NCI-H774 (cell line): ENCODE measurements around the gene MRPS12.
"Not testable (repeated sequence)": the region's sequence is repeated elsewhere in the genome, so short reads cannot be mapped to it uniquely, and the experiment has no call there.

Experiments
- DNase-seq: peaks from one replicate; lab custom pipeline; 2025; lab: John Stamatoyannopoulos, UW

Gene MRPS12

GRCh38 chr19:38930776-38931520 lies at the start of gene MRPS12:
MRPS12 (plus strand) TSS chr19:38930944; CDS start chr19:38931295, 351 bp downstream.
- peak; percentile 98 for DNase-seq

DNA sequence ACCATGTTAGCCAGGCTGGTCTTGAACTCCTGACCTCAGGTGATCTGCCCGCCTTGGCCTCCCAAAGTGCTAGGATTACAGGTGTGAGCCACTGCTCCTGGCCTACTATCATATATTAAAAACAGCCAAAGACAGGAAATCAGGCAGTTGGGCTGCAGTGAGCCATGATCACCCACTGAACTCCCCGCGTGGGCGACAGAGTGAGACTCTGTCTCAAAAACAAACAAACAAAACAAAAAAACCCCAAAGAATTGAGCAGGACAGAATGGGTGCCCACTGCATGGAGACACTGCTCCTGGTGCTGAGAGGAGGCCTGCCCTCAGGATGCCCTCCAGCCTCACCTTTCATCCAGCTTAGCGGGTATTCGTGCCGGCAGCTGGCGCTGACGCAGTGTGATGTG lies 47.5 kb upstream of the MRPS12 start:
- DNase-seq: no peak

DNA sequence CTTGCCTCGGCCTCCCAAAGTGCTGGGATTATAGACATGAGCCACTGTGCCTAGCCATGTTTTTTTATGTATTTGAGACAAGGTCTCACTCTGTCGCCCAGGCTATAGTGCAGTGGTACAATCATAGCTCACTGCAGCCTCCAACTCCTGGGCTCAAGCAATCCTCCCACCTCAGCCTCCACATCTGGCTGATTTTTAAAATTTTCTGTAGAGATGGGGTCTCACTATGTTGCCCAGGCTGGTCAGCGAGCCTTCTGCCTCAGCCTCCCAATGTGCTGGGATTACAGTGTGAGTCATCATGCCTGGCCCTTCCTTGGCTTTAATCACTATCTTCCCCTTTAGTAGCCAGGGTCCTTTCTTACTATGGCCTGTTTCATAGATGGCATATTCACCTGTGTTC lies 46.1 kb upstream of the MRPS12 start:
- not testable (repeated sequence) for DNase-seq

- DNase-seq: no peak
Measured at GRCh38 chr19:38888876-38889275, 41.9 kb upstream of the MRPS12 start.

DNA sequence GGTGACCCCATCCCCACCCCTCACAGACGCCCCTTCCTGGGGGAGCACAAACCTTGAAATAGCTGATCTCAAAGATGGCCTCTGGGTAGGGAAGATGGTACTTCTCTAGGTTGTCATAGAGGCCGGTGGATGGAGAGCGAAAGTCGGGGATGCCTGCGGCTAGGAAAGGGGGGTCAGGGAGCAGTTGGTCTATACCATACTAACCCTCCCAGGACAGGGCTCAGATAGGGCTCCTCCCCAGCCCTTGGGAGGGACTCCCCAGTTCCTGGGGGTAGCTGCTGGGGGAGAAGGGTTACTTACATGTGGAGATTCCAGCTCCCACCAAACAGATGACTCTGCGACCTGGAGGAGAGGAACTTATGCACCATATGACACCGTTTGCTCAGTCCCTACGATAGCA lies 40.9 kb upstream of the MRPS12 start:
- no peak for DNase-seq

DNA sequence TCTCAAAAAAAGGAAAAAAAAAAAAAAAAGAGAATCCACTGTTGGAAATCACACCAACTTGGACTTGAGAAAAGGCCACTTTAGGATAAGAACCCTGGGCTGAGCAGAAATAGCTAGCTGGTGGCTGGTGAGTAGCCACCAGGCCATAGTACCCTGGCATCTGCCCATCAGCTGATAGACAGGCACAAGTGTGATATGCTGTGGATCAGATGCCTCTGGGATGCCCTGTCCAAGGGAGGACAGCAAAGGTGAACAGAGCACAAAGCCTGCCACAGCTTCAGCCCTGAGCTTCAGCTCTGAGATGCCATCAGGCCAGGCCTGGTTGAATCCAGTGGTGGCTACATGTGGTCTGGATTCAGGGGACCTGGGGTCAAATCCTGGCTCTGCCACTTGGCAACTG lies 40.1 kb upstream of the MRPS12 start:
- no peak for DNase-seq

- DNase-seq: no peak
Measured at GRCh38 chr19:38891771-38892170, 39.0 kb upstream of the MRPS12 start.

DNA sequence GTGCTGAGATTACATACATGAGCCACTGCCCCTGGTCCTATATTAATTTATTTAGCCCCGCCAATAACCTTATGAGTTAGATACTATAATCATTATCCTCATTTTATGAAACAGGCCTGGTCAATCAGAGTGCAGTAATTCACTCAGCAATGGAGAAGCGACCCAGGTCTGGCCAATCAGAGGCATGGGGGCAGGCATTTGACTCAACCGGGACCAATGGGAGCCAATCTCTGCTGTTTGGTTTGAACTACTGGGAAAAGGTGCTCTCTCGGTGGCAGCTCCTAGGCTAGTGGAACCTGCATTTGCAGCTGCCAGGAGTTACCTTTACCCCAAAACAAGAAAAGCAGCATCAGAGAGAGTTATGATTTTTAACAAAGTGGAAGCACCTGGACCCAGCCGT lies 37.9 kb upstream of the MRPS12 start:
- peak; percentile 9 for DNase-seq

- no peak for DNase-seq
Measured at GRCh38 chr19:38893341-38893771, 37.4 kb upstream of the MRPS12 start.

DNA sequence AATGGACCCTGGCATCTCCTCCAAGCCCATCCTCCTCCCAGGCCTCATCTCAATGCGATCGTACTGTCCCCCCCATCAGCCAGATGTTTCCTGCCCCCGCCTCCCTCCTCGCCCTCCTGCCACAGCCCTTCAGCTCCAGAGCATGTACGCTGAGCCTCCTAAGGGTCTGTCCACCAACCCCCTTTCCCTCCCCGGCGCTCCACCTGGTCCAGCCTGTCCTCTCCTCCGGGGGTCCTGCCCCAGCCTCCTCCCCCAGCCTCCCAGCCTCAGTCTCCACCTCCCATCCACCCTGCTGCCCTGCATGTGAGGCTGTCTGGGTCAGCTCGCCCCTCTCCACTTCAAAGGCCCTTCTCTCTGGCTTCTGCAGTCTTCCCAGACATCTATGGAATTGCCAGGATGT lies 35.8 kb upstream of the MRPS12 start:
- DNase-seq: no peak

DNA sequence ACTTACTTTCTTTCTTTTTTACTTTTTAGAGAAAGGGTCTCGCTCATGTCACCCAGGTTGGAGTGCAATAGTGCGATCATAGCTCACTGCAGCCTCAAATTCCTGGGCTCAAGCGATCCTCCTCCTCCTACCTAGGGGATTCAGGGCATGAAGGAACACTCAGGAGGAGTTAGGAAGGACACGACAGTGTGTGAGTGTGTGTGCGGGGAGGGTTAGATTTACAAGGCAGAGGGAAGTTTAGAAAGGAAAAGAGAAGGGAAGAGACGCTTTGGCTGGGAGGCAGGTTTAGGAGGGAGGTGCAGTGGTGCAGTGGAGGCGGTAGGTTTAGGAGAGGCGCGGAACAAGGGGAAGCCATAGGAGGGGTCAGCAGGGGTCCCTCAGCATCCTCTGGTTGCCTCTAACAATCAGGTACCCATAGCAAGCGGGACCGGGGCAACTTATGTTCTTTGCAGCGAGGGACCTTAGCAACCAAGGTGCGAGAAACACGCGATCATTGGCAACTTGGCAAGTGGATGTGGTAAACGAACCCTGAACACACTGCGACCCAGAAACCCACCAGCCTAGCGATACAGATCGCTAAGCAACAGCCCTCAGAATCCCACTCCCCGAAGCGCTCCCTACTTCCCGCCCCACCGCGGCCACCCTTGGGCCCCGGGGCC lies 31.8 kb upstream of the MRPS12 start:
- no peak for DNase-seq

GRCh38 chr19:38899447-38900201 lies 31.1 kb upstream of the MRPS12 start, which contains the start of the genes NFKBIB and SIRT2:
NFKBIB (plus strand) TSS chr19:38899969; CDS start chr19:38900033, 64 bp downstream.
SIRT2 (minus strand) TSS chr19:38899618; CDS start chr19:38899521, 97 bp downstream.
- DNase-seq: peak; percentile 98

GRCh38 chr19:38900202-38900629 lies 30.5 kb upstream of the MRPS12 start:
- DNase-seq: no peak

DNA sequence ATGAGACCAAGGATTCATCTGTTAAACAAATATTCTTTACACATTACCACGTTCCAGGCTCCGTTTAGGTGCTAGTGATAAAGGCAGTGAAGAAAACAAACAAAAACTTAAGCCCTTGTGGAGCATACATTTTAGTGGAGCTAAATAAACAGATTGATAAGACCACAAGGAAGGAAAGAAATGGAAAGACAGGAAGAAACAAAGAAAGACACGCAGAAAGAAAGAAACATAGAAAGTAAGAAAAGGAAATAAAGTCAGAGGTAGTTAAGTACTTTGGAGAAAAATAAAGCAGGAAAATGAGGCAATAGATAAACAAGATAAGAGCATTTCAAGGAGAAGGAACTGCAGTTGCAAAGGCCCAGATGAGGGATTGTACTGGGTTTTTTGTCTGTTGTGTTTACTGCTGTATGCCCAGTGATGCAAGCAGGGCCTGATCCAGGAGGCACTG lies 30.0 kb upstream of the MRPS12 start:
- no peak for DNase-seq

- DNase-seq: no peak
Measured at GRCh38 chr19:38901683-38902082, 29.1 kb upstream of the MRPS12 start.

DNA sequence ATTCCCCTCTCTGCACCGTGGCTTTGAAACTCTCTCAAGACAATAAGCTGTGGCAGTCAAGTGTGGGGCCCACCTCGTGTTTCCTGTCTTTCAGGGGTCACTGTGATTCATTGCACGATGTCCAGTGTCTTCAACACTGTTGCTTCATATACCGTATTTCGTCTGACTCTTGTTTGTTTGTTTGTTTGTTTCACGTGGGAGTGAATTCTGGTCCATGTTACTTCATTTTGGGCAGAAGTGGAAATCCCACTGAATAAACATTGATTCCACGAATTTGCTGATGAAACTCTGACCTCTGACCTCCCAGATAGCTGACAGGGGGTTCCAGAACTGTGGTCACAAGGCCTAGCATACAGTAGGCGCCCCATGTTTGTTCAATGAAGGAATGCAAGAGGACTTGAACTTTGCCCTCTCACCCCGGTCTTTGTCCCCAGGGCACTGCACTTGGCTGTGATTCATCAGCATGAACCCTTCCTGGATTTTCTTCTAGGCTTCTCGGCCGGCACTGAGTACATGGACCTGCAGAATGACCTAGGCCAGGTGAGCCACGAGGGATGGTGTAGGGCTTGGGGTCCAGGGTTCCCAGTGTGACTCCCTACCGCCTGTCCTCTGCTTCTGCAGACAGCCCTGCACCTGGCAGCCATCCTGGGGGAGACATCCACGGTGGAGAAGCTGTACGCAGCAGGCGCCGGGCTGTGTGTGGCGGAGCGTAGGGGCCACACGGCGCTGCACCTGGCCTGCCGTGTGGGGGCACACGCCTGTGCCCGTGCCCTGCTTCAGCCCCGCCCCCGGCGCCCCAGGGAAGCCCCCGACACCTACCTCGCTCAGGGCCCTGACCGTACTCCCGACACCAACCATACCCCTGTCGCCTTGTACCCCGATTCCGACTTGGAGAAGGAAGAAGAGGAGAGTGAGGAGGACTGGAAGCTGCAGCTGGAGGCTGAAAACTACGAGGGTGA lies 25.9 kb upstream of the MRPS12 start:
- DNase-seq: no peak

- no peak for DNase-seq
Measured at GRCh38 chr19:38905620-38906019, 25.1 kb upstream of the MRPS12 start.

GRCh38 chr19:38907227-38907626 lies 23.5 kb upstream of the MRPS12 start:
- no peak for DNase-seq

DNA sequence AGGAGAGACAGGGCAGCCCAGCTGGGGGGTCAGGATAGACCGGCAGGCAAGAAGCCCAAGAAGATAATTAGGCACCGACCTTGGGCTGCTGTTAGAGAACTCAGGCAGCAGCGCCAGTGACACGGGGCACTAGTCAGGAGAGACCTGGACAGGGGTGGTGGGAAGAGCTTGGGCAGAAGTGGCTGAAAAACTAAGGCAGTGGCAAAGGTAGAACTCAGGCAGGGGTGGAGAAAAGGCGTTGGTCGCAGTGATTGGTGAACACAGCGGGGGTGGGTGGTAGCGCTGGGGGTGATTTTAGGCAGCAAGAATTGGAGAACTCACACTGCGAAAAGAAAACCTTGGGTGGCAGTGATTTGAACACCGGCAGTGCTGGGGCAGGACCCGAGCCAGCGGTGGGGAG lies 23.1 kb upstream of the MRPS12 start:
- no peak for DNase-seq

DNA sequence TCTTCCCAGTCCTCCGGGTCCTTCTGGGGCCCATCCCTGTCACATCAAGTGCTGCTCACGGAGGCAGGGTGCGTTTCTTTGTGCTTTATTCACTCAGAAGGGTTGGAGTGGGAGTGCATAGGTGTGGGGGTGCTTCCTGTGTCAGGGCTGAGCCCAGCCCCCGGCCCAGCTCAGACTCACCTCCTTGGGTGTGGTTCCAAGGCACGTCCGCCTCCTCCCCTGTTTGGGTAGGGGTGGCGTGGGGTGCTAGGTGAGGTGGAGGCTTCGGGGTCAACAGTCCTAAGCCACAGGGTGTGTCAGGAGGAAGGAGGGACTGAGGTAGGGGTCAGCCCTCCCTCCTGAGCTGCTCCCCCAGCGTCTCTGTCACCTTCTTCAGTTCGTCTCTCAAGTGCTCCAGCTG lies 21.8 kb upstream of the MRPS12 start:
- DNase-seq: no peak

GRCh38 chr19:38910488-38910887 lies 20.3 kb upstream of the MRPS12 start:
- DNase-seq: no peak
